ENCODE data around the gene ZNF329. TPM values are rescaled to one million over a fixed set of nuclear protein-coding genes. Genes with fewer than 3 reads are reported as not detected.

ZNF329 gene
- total and polyA plus RNA-seq, 2 of the 8 experiments (the other 6 are each of a cell fraction or from before 2014, with no cell fraction given): 5.8 to 11.2 TPM

DNA sequence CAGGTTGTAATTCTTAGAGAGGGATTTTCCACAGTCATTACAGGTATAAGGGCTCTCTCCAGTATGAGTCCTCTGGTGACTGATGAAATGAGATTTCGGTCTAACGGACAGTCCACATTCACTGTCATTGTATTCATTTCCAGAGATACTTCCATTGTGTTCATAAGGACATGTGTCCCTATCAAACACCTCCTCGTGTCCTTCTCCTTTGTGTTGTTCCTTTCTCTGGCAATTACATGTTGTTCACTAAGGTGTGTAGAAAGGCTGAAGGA lies 42.1 kb downstream of the ZNF329 start:
- Histone ChIP-seq H3K9me3 (ENCODE audit: insufficient read depth in 2 of 2, low read depth in 1 of 2, low read length in 1 of 2) (peaks cover 67 to 89% of the 10 kb centered on the region in 2 experiments), H3K27me3 (replicated peaks in 1 of 4; ENCODE audit: control insufficient read depth in 3 of 4, extremely low read depth in 1 of 4, insufficient read depth in 3 of 4, low read length in 3 of 4) (peaks cover 0 to 1% (median 0%) of the 10 kb centered on the region in 4 experiments; a peak in 1 of 7 replicates), H2AK5ac (ENCODE audit: low read depth, low read length) (no peak overlapping the region), H3K27ac (ENCODE audit: low read depth, low read length) (no peak overlapping the region), H3K79me1 (ENCODE audit: low read depth, low read length) (no peaks in the 10 kb centered on the region), H4K8ac (ENCODE audit: extremely low read depth, insufficient read depth, low read length) (no peak overlapping the region), H3K14ac (ENCODE audit: insufficient read length) (no peak overlapping the region), H4K5ac (ENCODE audit: insufficient read length, low read depth, low read length) (no peak overlapping the region), H3K4me2 (ENCODE audit: insufficient read depth in 1 of 2, low read depth in 2 of 2, low read length in 2 of 2) (no peak overlapping the region), H3K79me2 (ENCODE audit: control insufficient read depth in 1 of 2, insufficient read depth in 2 of 2, low read length in 2 of 2) (no peaks in the 10 kb centered on the region), H2BK120ac (replicated peaks; ENCODE audit: low read depth, low read length) (no peak overlapping the region), H3K4me3 (ENCODE audit: extremely low read depth in 1 of 4, insufficient read depth in 2 of 4, low read depth in 3 of 4, low read length in 4 of 4) (no peak overlapping the region), H3K4ac (replicated peaks; ENCODE audit: insufficient read length, low read depth, low read length) (no peak overlapping the region), H2AFZ (ENCODE audit: low read length) (no peak overlapping the region), H3K9ac (replicated peaks in 1 of 4; ENCODE audit: extremely low read depth in 1 of 4, low read depth in 3 of 4, low read length in 3 of 4) (no peak overlapping the region), H4K20me1 (replicated peaks in 1 of 2; ENCODE audit: control insufficient read depth in 1 of 2, insufficient read depth in 2 of 2, low read length in 2 of 2) (no peaks in the 10 kb centered on the region), H3K56ac (replicated peaks; ENCODE audit: insufficient read length, low read depth, low read length) (no peak overlapping the region), H4K91ac (replicated peaks; ENCODE audit: insufficient read length, low read length) (no peak overlapping the region), H3K18ac (ENCODE audit: extremely low read depth, low read length) (no peak overlapping the region), H3K4me1 (replicated peaks in 1 of 4; ENCODE audit: control insufficient read depth in 3 of 4, insufficient read depth in 4 of 4, low read length in 3 of 4) (no peaks in the 10 kb centered on the region), H3K36me3 (ENCODE audit: control insufficient read depth in 2 of 4, insufficient read depth in 4 of 4, low read length in 3 of 4) (no peaks in the 10 kb centered on the region), H2BK5ac (ENCODE audit: low read depth, low read length) (no peak overlapping the region), H3K23ac (ENCODE audit: insufficient read length) (no peak overlapping the region), H2BK20ac (ENCODE audit: low read length) (no peak overlapping the region), H3K23me2 (ENCODE audit: low read depth, low read length) (no peaks in the 10 kb centered on the region), H2BK12ac (ENCODE audit: low read depth, low read length) (no peak overlapping the region), H2BK15ac (ENCODE audit: low read length) (no peak overlapping the region)
- TF ChIP-seq ZNF274 (IDR thresholded peaks at IDR 0.05; ENCODE audit: borderline replicate concordance, extremely low read depth, low read length) (peak; percentile 82; the same call in 1 of the 2 replicates), ASH2L (IDR thresholded peaks at IDR 0.05; ENCODE audit: low read length) (no peak)
- 80% methylated on average over 3 of the region's 3 CpGs; no CpG with 5 or more reads in 1 of the 2 experiments for WGBS, 2 experiments (ENCODE audit: extremely low coverage in 1 of 2, insufficient coverage in 1 of 2, insufficient read length in 1 of 2, insufficient replicate concordance in 2 of 2, low coverage in 1 of 2, low lambda C conversion rate in 2 of 2, missing lambda C conversion rate in 1 of 2)
- FAIRE-seq: no peak
- ChIA-PET CTCF (ENCODE audit: partially characterized antibody) (interaction anchor here (1.3 kb wide), 1 partner anchor 86 kb away, joined by 3 read pairs; no protein-coding TSS in a partner anchor), POLR2A (ENCODE audit: partially characterized antibody) (no interaction called here)
- no peak for DNase-seq (ENCODE audit: low read depth in 1 of 2, low spot score in 2 of 2)
